ENCODE results near the gene CZIB.
"Not testable (repeated sequence)": the region's sequence is repeated elsewhere in the genome, so short reads cannot be mapped to it uniquely, and the experiment has no call there.

CZIB gene

GRCh38 chr1:53210954-53211353, 9.5 kb downstream of the CZIB start:
- peaks cover 10 to 11% of the 10 kb centered on the region in 2 donors for H3K9me3 Mint-ChIP-seq
- peaks cover 0 to 1% of the 10 kb centered on the region in 2 donors for H3K4me1 Mint-ChIP-seq
- DNase-seq (no peak), ATAC-seq (replicated peaks) (no peak)
- peaks cover 62 to 65% of the 10 kb centered on the region in 2 donors for H3K36me3 Mint-ChIP-seq
- no peaks in the 10 kb centered on the region for H3K27me3 Mint-ChIP-seq
- no peak overlapping the region for H3K4me3 Mint-ChIP-seq
- H3K27ac Mint-ChIP-seq = no peak overlapping the region

GRCh38 chr1:53210352-53210751, 10.1 kb downstream of the CZIB start:
- H3K27me3 Mint-ChIP-seq = no peaks in the 10 kb centered on the region
- ATAC-seq (replicated peaks) = no peak
- H3K36me3 Mint-ChIP-seq = peaks cover 66% of the 10 kb centered on the region in 2 donors
- no peak for DNase-seq
- H3K4me3 Mint-ChIP-seq = no peak overlapping the region
- peak overlapping the region; percentile 62 for H3K27ac Mint-ChIP-seq
- peaks cover 0 to 1% of the 10 kb centered on the region in 2 donors for H3K4me1 Mint-ChIP-seq
- H3K9me3 Mint-ChIP-seq = peaks cover 10 to 11% of the 10 kb centered on the region in 2 donors

DNA sequence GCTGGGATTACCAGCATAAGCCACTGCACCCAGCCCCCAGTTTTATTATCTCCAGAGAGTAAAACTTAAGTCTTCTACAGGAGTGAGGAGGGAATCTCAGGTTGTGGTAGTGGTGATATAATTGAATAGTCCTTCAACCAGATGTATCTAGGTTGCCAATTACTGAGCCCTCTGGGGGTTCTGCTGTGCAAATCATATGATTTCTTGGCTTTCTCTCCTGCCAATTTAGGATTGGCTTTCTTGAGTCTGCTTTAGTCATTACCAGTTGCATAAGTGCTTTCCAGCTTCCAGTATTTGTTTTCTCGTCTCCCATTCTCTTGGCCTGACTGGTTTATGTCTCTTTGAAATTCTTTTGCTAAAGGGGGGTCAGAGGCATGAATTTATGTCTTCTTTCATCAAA, 12.7 kb downstream of the CZIB start:
- no peaks in the 10 kb centered on the region for H3K27me3 Mint-ChIP-seq
- peaks cover 20 to 26% of the 10 kb centered on the region in 2 donors for H3K9me3 Mint-ChIP-seq
- ATAC-seq (replicated peaks) = no peak
- H3K4me3 Mint-ChIP-seq = no peak overlapping the region
- H3K4me1 Mint-ChIP-seq = peaks cover 0 to 1% of the 10 kb centered on the region in 2 donors
- no peak for DNase-seq
- no peak overlapping the region for H3K27ac Mint-ChIP-seq
- H3K36me3 Mint-ChIP-seq = peaks cover 79 to 86% of the 10 kb centered on the region in 2 donors

DNA sequence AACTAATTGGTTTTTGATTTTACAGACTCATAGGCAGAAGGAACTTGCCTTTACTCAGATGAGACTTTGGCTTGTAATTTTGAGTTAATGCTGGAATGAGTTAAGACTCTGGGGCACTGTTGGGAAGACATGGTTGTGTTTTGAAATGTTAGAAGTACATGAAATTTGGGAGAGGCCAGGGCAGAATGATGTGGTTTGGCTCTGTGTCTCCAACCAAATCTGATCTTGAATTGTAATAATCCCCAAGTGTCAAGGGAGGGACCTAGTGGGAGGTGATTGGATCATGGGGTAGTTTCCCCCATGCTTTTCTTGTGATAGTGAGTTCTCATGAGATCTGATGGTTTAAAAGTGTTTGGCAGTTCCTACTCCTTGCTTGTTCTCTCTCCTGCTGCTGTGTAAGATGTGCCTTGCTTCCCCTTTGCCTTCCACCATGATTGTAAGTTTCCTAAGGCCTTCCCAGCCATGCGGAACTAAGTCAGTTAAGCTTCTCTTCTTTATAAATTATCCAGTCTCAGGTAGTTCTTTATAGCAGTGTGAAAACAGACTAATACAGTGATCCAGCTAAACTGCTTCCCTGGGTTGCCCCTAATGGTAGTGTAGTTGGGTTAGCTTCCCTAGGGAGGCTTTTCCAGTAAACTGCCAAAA, 13.6 kb downstream of the CZIB start:
- Mint-ChIP-seq H3K27me3 (no peaks in the 10 kb centered on the region), H3K36me3 (peaks cover 79 to 90% of the 10 kb centered on the region in 2 donors), H3K9me3 (peaks cover 20 to 26% of the 10 kb centered on the region in 2 donors), H3K4me3 (no peak overlapping the region), H3K4me1 (peaks cover 0 to 1% of the 10 kb centered on the region in 2 donors), H3K27ac (no peak overlapping the region)
- DNase-seq = no peak
- no peak for ATAC-seq (replicated peaks)

GRCh38 chr1:53206083-53206685, 14.2 kb downstream of the CZIB start:
- not testable (repeated sequence) for H3K4me3 Mint-ChIP-seq, H3K4me1 Mint-ChIP-seq
- peaks cover 20 to 26% of the 10 kb centered on the region in 2 donors for H3K9me3 Mint-ChIP-seq

DNA sequence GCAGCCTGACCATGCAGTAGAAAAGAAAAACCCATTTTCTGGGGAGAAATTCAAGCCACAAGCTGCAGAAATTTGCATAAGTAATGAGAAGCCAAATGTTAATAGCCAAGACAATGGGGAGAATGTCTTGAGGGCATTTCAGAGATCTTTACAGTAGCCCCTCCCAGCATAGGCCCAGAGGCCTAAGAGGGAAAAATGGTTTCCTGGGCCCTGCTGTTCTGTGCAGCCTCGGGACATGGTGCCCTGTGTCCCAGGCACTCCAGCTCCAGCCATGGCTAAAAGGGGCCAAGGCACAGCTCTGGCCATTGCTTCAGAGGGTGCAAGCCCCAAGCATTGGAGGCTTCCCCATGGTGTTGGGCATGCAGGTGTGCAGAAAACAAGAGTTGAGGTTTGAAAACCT, 14.9 kb downstream of the CZIB start:
- not testable (repeated sequence) for H3K4me3 Mint-ChIP-seq, H3K27ac Mint-ChIP-seq, H3K27me3 Mint-ChIP-seq

More at GRCh38 chr1:53206083-53206685, 14.2 kb downstream of the CZIB start:
- peaks cover 77 to 87% of the 10 kb centered on the region in 2 donors for H3K36me3 Mint-ChIP-seq
- not testable (repeated sequence) for DNase-seq; H3K27ac Mint-ChIP-seq; H3K27me3 Mint-ChIP-seq; ATAC-seq (replicated peaks)

GRCh38 chr1:53203466-53203865, 17.0 kb downstream of the CZIB start:
- Mint-ChIP-seq H3K27me3 (no peaks in the 10 kb centered on the region), H3K9me3 (peaks cover 20 to 26% of the 10 kb centered on the region in 2 donors), H3K27ac (no peak overlapping the region), H3K36me3 (peaks cover 63 to 67% of the 10 kb centered on the region in 2 donors), H3K4me1 (peaks cover under 1% of the 10 kb centered on the region in 2 donors), H3K4me3 (no peak overlapping the region)
- no peak for DNase-seq
- ATAC-seq (replicated peaks) = no peak

More for the DNA sequence above, 14.9 kb downstream of the CZIB start:
- Mint-ChIP-seq H3K9me3 (peaks cover 20 to 26% of the 10 kb centered on the region in 2 donors), H3K36me3 (peaks cover 79 to 83% of the 10 kb centered on the region in 2 donors)
- ATAC-seq (replicated peaks); H3K4me1 Mint-ChIP-seq; DNase-seq: not testable (repeated sequence)

GRCh38 chr1:53198241-53198651, 22.2 kb downstream of the CZIB start:
- peaks cover 14 to 25% of the 10 kb centered on the region in 2 donors for H3K4me1 Mint-ChIP-seq
- peak overlapping the region; percentile 85 to 93 for H3K4me3 Mint-ChIP-seq
- peaks cover 26 to 30% of the 10 kb centered on the region in 2 donors for H3K36me3 Mint-ChIP-seq
- ATAC-seq (replicated peaks) = no peak
- no peaks in the 10 kb centered on the region for H3K27me3 Mint-ChIP-seq
- DNase-seq = no peak
- no peaks in the 10 kb centered on the region for H3K9me3 Mint-ChIP-seq
- H3K27ac Mint-ChIP-seq = peak overlapping the region; percentile 94

DNA sequence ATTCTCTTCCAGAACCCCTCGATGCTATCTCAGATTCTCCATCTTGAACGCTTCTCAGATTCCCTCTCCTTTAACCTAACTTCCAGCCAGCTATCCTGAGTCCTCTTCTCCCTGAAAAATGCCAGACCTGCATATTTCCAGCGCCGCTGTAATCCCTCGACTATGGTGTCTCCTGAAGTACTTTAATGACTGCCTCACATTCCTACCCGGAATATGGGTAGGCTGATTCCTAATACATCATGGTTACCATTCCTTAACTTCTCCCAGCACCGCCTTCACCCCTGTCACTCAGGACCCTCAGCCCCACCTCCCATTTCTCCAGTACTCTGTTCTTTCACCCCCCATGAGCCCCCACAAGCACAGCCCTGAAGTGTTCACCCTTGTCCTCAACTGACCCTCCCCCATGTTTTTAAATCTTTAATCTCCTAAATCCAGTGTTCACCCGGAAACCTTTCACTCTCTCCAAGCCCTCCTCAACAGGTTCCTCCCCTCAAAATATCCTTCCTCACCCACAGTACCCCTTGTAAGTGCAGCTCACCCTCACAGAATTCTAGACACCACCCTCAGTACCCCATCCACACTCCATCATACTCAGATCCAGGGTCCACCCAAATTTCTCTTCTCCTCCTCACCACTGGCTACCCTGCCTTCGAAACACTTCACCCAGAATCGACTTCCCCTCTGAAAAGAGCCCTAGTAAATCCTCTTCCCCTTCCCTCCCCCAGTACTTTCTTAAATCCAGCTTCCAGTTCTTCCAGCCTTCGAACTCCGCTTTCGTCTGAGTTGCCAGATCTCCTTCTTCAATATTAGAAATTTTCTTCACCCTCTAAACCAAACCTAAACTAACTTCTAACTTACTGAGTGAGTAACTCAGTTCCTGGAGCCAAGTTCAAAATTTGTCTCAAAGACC, 22.9 kb downstream of the CZIB start:
- Mint-ChIP-seq H3K27ac (peak overlapping the region; percentile 94), H3K4me1 (peaks cover 14 to 25% of the 10 kb centered on the region in 2 donors), H3K27me3 (no peaks in the 10 kb centered on the region), H3K36me3 (peaks cover 20 to 23% of the 10 kb centered on the region in 2 donors), H3K9me3 (no peaks in the 10 kb centered on the region), H3K4me3 (peak overlapping the region; percentile 85 to 93)
- no peak for ATAC-seq (replicated peaks)
- no peak for DNase-seq

GRCh38 chr1:53196485-53197290, 23.7 kb downstream of the CZIB start, which contains the start of gene CPT2:
CPT2 (plus strand) TSS chr1:53196824; CDS start chr1:53196944, 120 bp downstream.
- Mint-ChIP-seq H3K4me3 (peak within 1 kb of the TSS; percentile 85 to 93), H3K27ac (peak within 1 kb of the TSS; percentile 96), H3K9me3 (peaks cover 2 to 4% of the 10 kb centered on the region in 2 donors), H3K4me1 (peaks cover 14 to 25% of the 10 kb centered on the region in 2 donors), H3K27me3 (no peaks in the 10 kb centered on the region), H3K36me3 (peaks cover 16 to 18% of the 10 kb centered on the region in 2 donors)
- DNase-seq (peak; percentile 84), ATAC-seq (replicated peaks) (peak; percentile 99)

GRCh38 chr1:53196017-53196484, 24.4 kb downstream of the CZIB start:
- peaks cover 16% of the 10 kb centered on the region in 2 donors for H3K36me3 Mint-ChIP-seq

DNA sequence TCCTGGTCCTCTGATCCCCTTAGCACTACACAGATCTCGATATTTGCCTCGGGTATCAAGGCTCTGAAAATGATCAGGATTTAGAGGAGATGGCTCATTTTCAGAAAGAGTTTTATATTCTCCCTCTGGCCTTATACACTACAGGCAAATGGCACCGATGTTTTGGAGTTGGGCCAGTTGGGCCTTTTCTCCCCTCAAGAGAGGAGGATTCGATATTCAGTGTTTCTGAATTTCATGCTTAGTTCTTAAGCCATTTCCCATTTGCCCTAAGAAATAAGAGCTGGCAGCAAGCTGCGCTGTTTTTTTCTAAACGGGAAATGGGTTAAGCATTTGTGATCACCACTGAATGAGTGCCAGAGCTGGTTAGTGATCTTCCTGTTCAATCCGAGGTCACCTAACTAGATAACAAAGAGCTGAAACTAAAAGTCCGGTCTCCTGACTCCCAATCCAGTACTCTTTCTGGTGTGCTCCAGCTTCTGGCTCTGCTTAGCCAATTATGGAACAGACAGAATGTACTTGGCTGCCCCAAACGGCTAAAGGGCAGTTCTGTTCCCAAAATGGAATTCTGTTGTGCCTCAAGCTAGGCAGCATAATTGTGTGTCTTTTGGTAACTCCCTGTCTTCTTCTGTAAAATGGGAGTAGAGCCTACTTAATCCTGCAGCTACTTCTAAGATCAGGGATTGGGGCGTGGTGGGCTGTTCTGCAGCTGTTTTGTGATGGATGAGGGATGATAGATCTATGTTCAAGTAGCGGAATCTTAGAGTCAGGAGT, 25.0 kb downstream of the CZIB start:
- no peak overlapping the region for H3K27ac Mint-ChIP-seq
- H3K9me3 Mint-ChIP-seq = peaks cover 2 to 4% of the 10 kb centered on the region in 2 donors
- no peak for ATAC-seq (replicated peaks)
- no peak for DNase-seq
- H3K4me3 Mint-ChIP-seq = no peak overlapping the region
- H3K36me3 Mint-ChIP-seq = peaks cover 11 to 13% of the 10 kb centered on the region in 2 donors
- peaks cover 0 to 4% of the 10 kb centered on the region in 2 donors for H3K27me3 Mint-ChIP-seq
- peaks cover 14 to 25% of the 10 kb centered on the region in 2 donors for H3K4me1 Mint-ChIP-seq

More at GRCh38 chr1:53196017-53196484, 24.4 kb downstream of the CZIB start:
- Mint-ChIP-seq H3K4me1 (peaks cover 14 to 25% of the 10 kb centered on the region in 2 donors), H3K4me3 (peak overlapping the region; percentile 85 to 93), H3K9me3 (peaks cover 2 to 4% of the 10 kb centered on the region in 2 donors), H3K27me3 (no peaks in the 10 kb centered on the region), H3K27ac (peak overlapping the region; percentile 96)
- no peak for DNase-seq
- peak; percentile 59 for ATAC-seq (replicated peaks)

DNA sequence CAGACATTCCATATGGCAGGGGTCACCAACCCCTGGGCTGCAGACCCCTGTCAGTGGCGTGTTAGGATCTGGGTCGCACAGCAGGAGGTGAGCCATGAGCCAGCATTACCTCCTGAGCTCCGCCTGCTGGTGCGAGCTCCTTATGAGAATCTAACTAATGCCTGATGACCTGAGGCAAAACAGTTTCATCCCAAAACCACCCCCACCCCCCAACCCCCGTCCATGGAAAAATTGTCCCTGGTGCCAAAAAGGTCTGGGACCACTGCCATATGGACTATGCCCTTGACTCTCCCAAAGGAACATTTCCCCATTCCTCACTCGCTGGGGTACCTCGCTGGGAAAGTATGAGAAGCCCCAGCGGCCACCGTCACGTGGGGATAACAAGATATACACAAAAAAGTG, 30.2 kb downstream of the CZIB start:
- Mint-ChIP-seq H3K9me3 (peaks cover 2 to 4% of the 10 kb centered on the region in 2 donors), H3K4me3 (no peak overlapping the region), H3K27me3 (peaks cover 9 to 26% of the 10 kb centered on the region in 2 donors), H3K27ac (no peak overlapping the region), H3K36me3 (no peaks in the 10 kb centered on the region), H3K4me1 (no peaks in the 10 kb centered on the region)
- ATAC-seq (replicated peaks) (no peak), DNase-seq (no peak)
